Upper lobe of left lung (tissue), 4 donors: ENCODE results near the gene CENPI.

ENCODE experiments used
- CTCF ChIP-seq, 6 experiments: fragments of 450-650 bp in 4 of 6; fragments of 200-600 bp in 2 of 6; sonication (generic) in 2 of 6; IDR thresholded peaks; one replicate each; pipeline ENCODE4 v1.5.1; 2016 to 2019; ENCODE audit warnings: antibody characterized with exemption in 6 of 6
- POLR2A ChIP-seq, 4 donors: fragments of 450-650 bp; IDR thresholded peaks; one replicate each; pipeline ENCODE4 v1.5.1; 2016 to 2017; ENCODE audit warnings: antibody characterized with exemption in 4 of 4, mild to moderate bottlenecking in 2 of 4

DNA sequence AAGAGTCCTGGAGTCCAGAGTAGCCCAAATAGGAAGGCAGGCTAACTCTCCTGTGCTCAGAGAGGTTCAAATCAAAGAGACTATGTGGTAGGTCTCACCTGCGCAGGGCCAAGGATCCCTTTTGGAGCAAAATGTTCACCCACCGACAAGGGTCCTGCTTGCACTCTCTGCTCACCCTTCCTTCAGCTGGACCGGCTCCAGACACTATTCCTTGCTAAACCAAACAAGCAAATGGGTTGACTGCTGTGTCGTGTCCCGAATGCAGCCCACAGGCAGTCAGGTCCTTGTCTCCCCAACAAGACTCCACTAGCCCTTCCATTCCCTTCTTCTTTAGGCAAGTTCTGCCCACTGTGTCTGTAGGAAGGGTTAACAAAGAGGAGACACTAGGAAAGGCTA is 46.9 kb upstream of the CENPI start:
- TF ChIP-seq POLR2A (IDR thresholded peaks at IDR 0.05), result no peak
- no peak for TF ChIP-seq CTCF (IDR thresholded peaks at IDR 0.05)
